ENCODE results near the gene NFKBIL1.

The NFKBIL1 gene

DNA sequence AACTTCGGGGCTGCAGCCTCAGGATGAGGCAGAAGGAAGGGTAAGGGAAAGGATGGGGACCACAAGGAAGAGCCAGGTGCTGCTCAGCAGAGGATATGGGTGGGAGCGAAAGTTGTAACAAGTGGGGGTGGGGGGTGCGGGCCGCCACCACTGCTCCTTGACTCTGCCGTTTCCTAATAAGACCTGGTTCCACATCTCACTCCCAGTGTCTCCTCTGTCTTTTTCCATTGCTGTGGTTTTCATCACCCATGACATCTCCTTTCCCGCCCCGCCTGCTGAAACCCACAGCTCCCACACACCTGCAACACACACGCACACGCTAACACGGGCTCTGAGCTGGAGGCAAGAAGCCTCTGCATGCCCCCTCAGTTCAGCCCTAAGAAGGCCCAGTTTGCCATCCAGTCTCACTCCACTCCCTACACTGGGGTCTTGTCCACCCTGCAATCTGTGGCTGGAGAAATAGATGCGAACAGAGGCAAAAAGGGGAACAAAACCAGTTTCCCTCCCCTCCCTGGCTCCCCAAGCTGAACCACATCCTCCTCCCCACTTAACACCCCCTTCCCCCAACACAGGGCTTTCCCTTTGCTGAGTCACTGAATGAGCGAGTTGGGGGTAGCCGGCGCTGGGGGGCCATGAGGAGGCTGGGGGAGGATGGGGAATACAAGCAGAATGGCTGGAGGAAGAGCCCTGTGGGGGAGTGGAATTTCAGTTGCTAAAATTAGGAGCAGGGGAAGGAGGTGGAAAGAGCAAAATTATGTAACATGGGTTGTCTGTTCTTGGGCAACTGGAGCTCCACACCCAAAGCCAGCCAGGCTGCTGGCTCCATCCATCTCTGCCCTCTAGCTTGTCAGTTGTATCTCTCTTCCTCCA is 11.5 kb downstream of the NFKBIL1 start:
- TF ChIP-seq POLR2AphosphoS5 (IDR thresholded peaks at IDR 0.05; ENCODE audit: low read depth, low read length): peak; percentile 83
- TF ChIP-seq POU2F2 (IDR thresholded peaks at IDR 0.05; ENCODE audit: low read depth, low read length): peak; percentile 95
- peak; percentile 91 for TF ChIP-seq POLR2A (IDR thresholded peaks at IDR 0.05; ENCODE audit: low read depth, low read length)
- peak; percentile 59 for TF ChIP-seq TAF1 (IDR thresholded peaks at IDR 0.05; ENCODE audit: low read depth, low read length)
- TF ChIP-seq SPI1 (IDR thresholded peaks at IDR 0.05; ENCODE audit: low read depth, low read length): peak; percentile 67
- no peak for TF ChIP-seq PAX5 (IDR thresholded peaks at IDR 0.05; ENCODE audit: insufficient read depth, low read length, severe bottlenecking)
- no peak for FAIRE-seq
- peak; percentile 71 for DNase-seq (ENCODE audit: insufficient read length, low spot score)

DNA sequence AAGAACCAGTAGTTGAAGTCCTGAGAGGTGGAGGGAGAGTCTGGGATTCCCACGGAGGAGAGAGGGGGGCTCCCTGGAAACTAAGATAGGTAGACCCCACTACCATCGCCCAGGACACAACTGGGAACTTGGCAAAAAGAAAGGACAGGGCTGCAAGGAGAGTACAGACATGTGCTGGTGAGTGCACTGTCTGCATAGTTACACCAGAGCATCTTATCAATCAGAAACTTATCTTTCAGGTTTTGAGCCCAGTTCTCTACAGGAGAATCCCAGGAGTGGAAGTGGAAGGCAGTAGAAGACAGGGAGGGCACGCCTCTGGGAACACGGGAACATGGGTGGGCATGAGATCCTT is 12.2 kb downstream of the NFKBIL1 start:
- FAIRE-seq: no peak
- TF ChIP-seq PAX5 (IDR thresholded peaks at IDR 0.05; ENCODE audit: insufficient read depth, low read length, severe bottlenecking) (no peak), SPI1 (IDR thresholded peaks at IDR 0.05; ENCODE audit: low read depth, low read length) (no peak), POU2F2 (IDR thresholded peaks at IDR 0.05; ENCODE audit: low read depth, low read length) (no peak), TAF1 (IDR thresholded peaks at IDR 0.05; ENCODE audit: low read depth, low read length) (no peak), POLR2A (IDR thresholded peaks at IDR 0.05; ENCODE audit: low read depth, low read length) (no peak), POLR2AphosphoS5 (IDR thresholded peaks at IDR 0.05; ENCODE audit: low read depth, low read length) (no peak; the same call in 1 of the 2 replicates)
- no peak for DNase-seq (ENCODE audit: insufficient read length, low spot score)

DNA sequence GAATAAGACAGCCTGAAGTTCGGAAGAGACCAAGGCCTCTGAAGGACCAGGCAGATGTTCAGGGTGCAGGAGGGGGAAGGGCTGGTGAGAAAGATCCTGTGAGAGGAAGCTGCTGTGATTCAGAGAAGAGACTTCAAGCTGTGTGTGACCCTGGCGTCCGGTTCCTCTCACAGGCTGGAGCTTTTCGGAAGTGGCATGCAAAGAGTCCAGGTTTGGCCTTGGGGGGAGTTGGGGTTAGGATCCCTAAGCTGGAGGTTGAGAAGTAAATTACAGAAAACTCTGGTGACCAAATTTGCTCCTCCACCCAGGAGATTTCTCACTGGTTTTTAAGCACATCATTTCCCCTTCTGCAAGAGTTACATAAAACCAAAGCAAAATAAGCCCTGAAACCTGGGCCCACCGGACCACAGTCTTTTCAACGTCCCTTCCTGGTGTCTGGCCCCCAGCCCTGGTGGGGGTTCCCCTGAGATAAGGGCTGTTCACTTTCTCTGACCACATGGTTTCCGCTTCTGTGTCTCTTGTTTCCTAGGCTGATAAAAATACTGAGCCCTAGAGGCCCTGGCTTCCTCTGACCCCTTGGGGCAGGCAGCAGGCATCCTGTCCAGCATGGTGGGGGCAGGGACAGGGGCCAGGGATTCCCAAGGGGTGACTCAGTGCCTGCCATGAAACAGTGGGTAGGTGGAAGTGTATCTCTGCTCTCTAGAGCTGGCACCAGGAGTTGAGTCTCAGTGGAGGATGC is 12.7 kb downstream of the NFKBIL1 start:
- TF ChIP-seq TAF1 (IDR thresholded peaks at IDR 0.05; ENCODE audit: low read depth, low read length) (peak; percentile 75), POU2F2 (IDR thresholded peaks at IDR 0.05; ENCODE audit: low read depth, low read length) (peak; percentile 79; the same call in 1 of the 2 replicates), POLR2AphosphoS5 (IDR thresholded peaks at IDR 0.05; ENCODE audit: low read depth, low read length) (peak; percentile 56), PAX5 (IDR thresholded peaks at IDR 0.05; ENCODE audit: insufficient read depth, low read length, severe bottlenecking) (no peak), POLR2A (IDR thresholded peaks at IDR 0.05; ENCODE audit: low read depth, low read length) (peak; percentile 61; the same call in 1 of the 2 replicates), SPI1 (IDR thresholded peaks at IDR 0.05; ENCODE audit: low read depth, low read length) (peak; percentile 82)
- no peak for DNase-seq (ENCODE audit: insufficient read length, low spot score)
- peak; percentile 96 for FAIRE-seq

DNA sequence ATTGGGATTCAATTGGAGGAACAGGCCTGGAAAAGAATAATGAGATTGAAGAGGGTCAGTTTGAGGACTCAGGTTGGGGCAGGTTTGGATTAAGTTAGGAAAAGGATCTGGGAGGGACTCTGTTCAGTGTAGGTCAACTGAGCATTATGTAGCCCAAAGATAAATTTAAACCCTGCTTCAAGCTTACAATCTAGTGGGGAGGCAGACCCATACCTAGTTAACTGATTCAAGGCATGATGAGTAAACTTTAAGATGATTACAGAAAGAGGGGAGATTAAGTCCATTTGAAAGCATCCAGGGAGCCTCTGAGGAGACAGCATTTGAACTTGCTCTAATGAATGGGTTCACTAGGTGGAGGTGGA is 13.3 kb downstream of the NFKBIL1 start:
- DNase-seq (ENCODE audit: insufficient read length, low spot score): no peak
- no peak for FAIRE-seq
- TF ChIP-seq PAX5 (IDR thresholded peaks at IDR 0.05; ENCODE audit: insufficient read depth, low read length, severe bottlenecking): no peak
- TF ChIP-seq TAF1 (IDR thresholded peaks at IDR 0.05; ENCODE audit: low read depth, low read length): no peak
- TF ChIP-seq POU2F2 (IDR thresholded peaks at IDR 0.05; ENCODE audit: low read depth, low read length): no peak
- no peak for TF ChIP-seq POLR2A (IDR thresholded peaks at IDR 0.05; ENCODE audit: low read depth, low read length)
- TF ChIP-seq POLR2AphosphoS5 (IDR thresholded peaks at IDR 0.05; ENCODE audit: low read depth, low read length): no peak

DNA sequence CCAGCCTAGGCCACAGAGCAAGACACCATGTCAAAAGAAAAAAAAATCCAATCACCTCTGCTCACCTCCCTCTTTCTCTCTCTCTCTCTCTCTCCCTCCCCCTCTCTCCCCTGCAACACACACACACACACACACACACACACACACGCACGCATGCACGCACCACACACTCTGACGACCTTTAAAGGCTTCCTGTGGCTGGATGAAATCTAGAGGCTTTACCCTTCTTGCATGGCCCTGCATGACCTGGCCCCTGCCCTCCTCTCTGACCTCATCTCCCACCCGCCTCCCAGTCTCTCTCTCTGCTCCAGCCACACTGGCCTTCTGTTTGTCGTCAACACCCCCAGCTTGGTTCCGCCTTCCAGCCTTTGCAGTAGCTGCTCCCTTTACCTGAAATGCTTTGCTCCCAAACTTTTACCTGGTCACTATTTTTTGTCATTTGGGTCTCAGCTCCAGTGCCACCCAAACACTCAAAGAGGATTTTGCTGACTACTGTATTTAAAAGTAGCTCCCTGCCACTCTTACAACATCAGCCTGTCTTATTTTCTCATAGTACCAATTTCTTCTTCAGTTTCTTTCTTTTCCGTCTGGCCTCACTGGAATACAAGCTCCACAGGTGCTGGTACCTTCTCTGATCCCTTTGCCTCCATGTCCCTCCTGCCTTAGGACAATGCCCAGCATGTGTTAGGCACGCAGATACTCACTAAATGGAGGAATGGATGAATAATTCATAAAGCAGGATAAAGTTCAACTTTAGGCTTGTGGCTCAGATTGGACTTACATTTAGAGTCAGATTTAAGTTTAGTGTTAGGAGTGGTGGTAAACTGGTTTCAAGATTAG is 20.3 kb downstream of the NFKBIL1 start:
- no peak for FAIRE-seq

DNA sequence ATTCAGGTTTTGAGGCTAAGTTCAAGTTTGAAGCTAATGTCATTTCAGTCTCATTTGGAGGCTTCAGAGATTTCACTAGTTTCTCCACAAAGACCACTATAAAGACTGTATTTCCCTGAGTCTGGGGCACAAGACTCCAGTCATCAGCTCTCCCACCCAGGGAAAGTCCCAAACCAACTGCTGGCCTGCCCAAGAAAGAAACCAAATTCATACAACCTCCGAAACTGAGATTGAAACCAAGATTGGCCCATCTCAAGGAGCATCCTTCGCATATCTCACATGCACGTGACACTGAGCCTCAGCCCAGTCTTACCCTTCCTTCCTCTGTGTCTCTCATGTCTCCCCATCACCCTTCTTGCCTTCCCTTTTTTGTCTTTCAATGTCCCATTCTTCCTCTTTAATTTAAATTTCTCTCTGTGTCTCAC is 21.1 kb downstream of the NFKBIL1 start:
- FAIRE-seq (peak; percentile 99), DNase-seq (ENCODE audit: insufficient read length, low spot score) (no peak)
- TF ChIP-seq POU2F2 (IDR thresholded peaks at IDR 0.05; ENCODE audit: low read depth, low read length) (peak; percentile 73), POLR2AphosphoS5 (IDR thresholded peaks at IDR 0.05; ENCODE audit: low read depth, low read length) (0 out of 2 replicates have a peak, but pooled peaks have one; percentile 29), TAF1 (IDR thresholded peaks at IDR 0.05; ENCODE audit: low read depth, low read length) (no peak), PAX5 (IDR thresholded peaks at IDR 0.05; ENCODE audit: insufficient read depth, low read length, severe bottlenecking) (no peak), POLR2A (IDR thresholded peaks at IDR 0.05; ENCODE audit: low read depth, low read length) (peak; percentile 38; the same call in 1 of the 2 replicates), SPI1 (IDR thresholded peaks at IDR 0.05; ENCODE audit: low read depth, low read length) (peak; percentile 70)

More for the DNA sequence above, 20.3 kb downstream of the NFKBIL1 start:
- DNase-seq (ENCODE audit: insufficient read length, low spot score): no peak
- peak; percentile 75 for TF ChIP-seq POU2F2 (IDR thresholded peaks at IDR 0.05; ENCODE audit: low read depth, low read length)
- TF ChIP-seq SPI1 (IDR thresholded peaks at IDR 0.05; ENCODE audit: low read depth, low read length): no peak
- no peak for TF ChIP-seq PAX5 (IDR thresholded peaks at IDR 0.05; ENCODE audit: insufficient read depth, low read length, severe bottlenecking)
- no peak for TF ChIP-seq POLR2AphosphoS5 (IDR thresholded peaks at IDR 0.05; ENCODE audit: low read depth, low read length)

DNA sequence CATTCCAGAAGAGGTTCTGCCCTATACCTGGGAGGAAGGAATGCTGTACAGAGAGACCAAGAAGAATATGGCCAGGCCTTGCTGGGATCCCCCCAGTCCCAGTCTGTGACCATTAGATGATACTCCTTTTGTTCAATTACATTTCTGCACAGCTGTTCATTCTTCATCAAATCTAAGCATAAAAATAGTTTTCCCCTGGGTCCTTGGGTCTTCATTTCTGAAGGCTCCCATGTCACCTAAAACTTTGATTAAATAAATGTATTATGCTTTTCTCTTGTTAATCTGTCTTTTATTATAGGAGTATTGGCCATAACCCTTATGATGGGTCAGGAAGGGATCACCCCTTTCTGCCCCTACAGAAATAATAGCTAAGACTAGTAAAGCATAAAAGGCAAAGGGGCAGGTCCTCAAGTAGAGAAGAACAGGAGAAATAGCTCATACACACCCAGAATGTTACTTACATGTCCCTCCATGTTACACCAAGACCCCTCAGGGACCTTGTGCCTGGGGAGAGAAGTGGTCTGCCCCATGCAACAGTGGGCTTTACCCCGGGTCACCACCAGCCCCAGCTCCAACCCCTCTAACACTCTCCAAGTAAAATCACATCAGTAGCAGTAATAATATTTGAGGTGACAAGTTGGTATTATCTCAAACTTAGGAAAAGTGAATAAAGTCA is 22.6 kb downstream of the NFKBIL1 start:
- no peak for TF ChIP-seq PAX5 (IDR thresholded peaks at IDR 0.05; ENCODE audit: insufficient read depth, low read length, severe bottlenecking)
- TF ChIP-seq POLR2AphosphoS5 (IDR thresholded peaks at IDR 0.05; ENCODE audit: low read depth, low read length): no peak
- TF ChIP-seq SPI1 (IDR thresholded peaks at IDR 0.05; ENCODE audit: low read depth, low read length): no peak
- TF ChIP-seq POLR2A (IDR thresholded peaks at IDR 0.05; ENCODE audit: low read depth, low read length): no peak
- no peak for TF ChIP-seq POU2F2 (IDR thresholded peaks at IDR 0.05; ENCODE audit: low read depth, low read length)
- no peak for TF ChIP-seq TAF1 (IDR thresholded peaks at IDR 0.05; ENCODE audit: low read depth, low read length)
- DNase-seq (ENCODE audit: insufficient read length, low spot score) (no peak), FAIRE-seq (peak; percentile 33)

Data from GM12891 (cell line).